HepG2 (cell line): ENCODE results near the gene YAP1. TPM values are rescaled to one million over a fixed set of nuclear protein-coding genes. Genes with fewer than 3 reads are reported as not detected.

Experiments used
- ARHGAP35 ChIP-seq: sonication (generic); formaldehyde crosslinking; IDR thresholded peaks from 2 replicates; pipeline ENCODE4 v1.9.0; 2022; ENCODE audit warnings: mild to moderate bottlenecking, inconsistent platforms, moderate library complexity, missing genetic modification reagents, borderline replicate concordance
- ATRX ChIP-seq: sonication (generic); formaldehyde crosslinking; IDR thresholded peaks from 2 replicates; pipeline ENCODE4 v1.4.0; 2020; ENCODE audit warnings: missing genetic modification reagents, borderline replicate concordance
- BRCA1 ChIP-seq: sonication (generic); formaldehyde crosslinking; IDR thresholded peaks from 2 replicates; pipeline ENCODE4 v1.4.0; 2020; ENCODE audit warnings: missing genetic modification reagents
- E2F2 ChIP-seq: sonication (generic); formaldehyde crosslinking; IDR thresholded peaks from 2 replicates; pipeline ENCODE4 v1.4.0; 2020; ENCODE audit warnings: missing genetic modification reagents, borderline replicate concordance
- EEA1 ChIP-seq: sonication (generic); formaldehyde crosslinking; IDR thresholded peaks from 2 replicates; pipeline ENCODE4 v1.5.1; 2020; ENCODE audit warnings: mild to moderate bottlenecking, missing genetic modification reagents, borderline replicate concordance
- IRF9 ChIP-seq: sonication (generic); formaldehyde crosslinking; IDR thresholded peaks from 2 replicates; pipeline ENCODE4 v1.8.0; 2022; ENCODE audit warnings: missing genetic modification reagents, mild to moderate bottlenecking, borderline replicate concordance
- KDM5A ChIP-seq: fragments of 200-600 bp; sonication (generic); IDR thresholded peaks from 2 replicates; pipeline ENCODE4 v1.7.0; 2018; ENCODE audit warnings: antibody characterized with exemption, mild to moderate bottlenecking, low read length, borderline replicate concordance
- MTA3 ChIP-seq: sonication (generic); formaldehyde crosslinking; IDR thresholded peaks from 2 replicates; pipeline ENCODE4 v1.4.0; 2020; ENCODE audit warnings: missing genetic modification reagents
- PHF8 ChIP-seq: sonication (generic); formaldehyde crosslinking; IDR thresholded peaks from 2 replicates; pipeline ENCODE4 v1.5.0; 2020; ENCODE audit warnings: missing genetic modification reagents
- SIX1 ChIP-seq: sonication (generic); formaldehyde crosslinking; IDR thresholded peaks from 2 replicates; pipeline ENCODE4 v1.4.0; 2020; ENCODE audit warnings: missing genetic modification reagents, borderline replicate concordance
- TAF1 ChIP-seq: sonication (generic); formaldehyde crosslinking; IDR thresholded peaks from 2 replicates; pipeline ENCODE4 v1.4.0; 2020; ENCODE audit warnings: missing genetic modification reagents
- TMF1 ChIP-seq: sonication (generic); formaldehyde crosslinking; IDR thresholded peaks from 2 replicates; pipeline ENCODE4 v1.8.1; 2022; ENCODE audit warnings: low read depth, missing genetic modification reagents
- ZNF20 ChIP-seq: sonication (generic); formaldehyde crosslinking; IDR thresholded peaks from 2 replicates; pipeline ENCODE4 v1.4.0; 2020; ENCODE audit warnings: mild to moderate bottlenecking, moderate library complexity, missing genetic modification reagents
- ZNF256 ChIP-seq: sonication (generic); formaldehyde crosslinking; conservative IDR thresholded peaks from 2 replicates; pipeline ENCODE4 v1.4.0; 2020; ENCODE audit warnings: missing genetic modification reagents
- ZNF431 ChIP-seq: sonication (generic); formaldehyde crosslinking; IDR thresholded peaks from 2 replicates; pipeline ENCODE4 v1.9.0; 2022; ENCODE audit warnings: missing genetic modification reagents, low read depth, mild to moderate bottlenecking, borderline replicate concordance
- polyA plus RNA-seq, 8 experiments: library from polyadenylated mRNA; depleted of rRNA in 3 of 8; stranded (reverse) in 7 of 8; unstranded in 1 of 8; fragments of >200 nt; fragmentation: Illumina TruSeq in 4 of 8; extraction: Trizol in 4 of 8; gene quantifications; 2 replicates each; pipeline versions ENCODE4 v1.2.1 to v1.2.3, GENCODE V29; 2011 to 2016; ENCODE audit warnings: low read depth in 4 of 8, missing spikeins in 1 of 8, mixed read lengths in 1 of 8; ENCODE audit not compliant: insufficient read depth in 1 of 8
- total RNA-seq, 5 experiments: library from RNA; depleted of rRNA; stranded (reverse); fragments of >200 nt; fragmentation: Illumina TruSeq; extraction: Trizol; gene quantifications; 2 replicates each; pipeline ENCODE4 v1.2.3, GENCODE V29; 2016; ENCODE audit warnings: low read depth in 1 of 5
- TF ChIP-seq, protein P1 (sequence below): IDR thresholded peaks from 2 replicates; pipeline ENCODE4 v1.6.1; 2016; ENCODE audit warnings: low read depth, control low read depth
- TF ChIP-seq, protein P2 (sequence below): sonication (generic); formaldehyde crosslinking; IDR thresholded peaks from 2 replicates; pipeline ENCODE4 v1.5.0; 2020; ENCODE audit warnings: missing genetic modification reagents, mild to moderate bottlenecking, borderline replicate concordance
- TF ChIP-seq, protein P3 (sequence below): IDR thresholded peaks from 2 replicates; pipeline ENCODE4 v1.6.1; 2016; ENCODE audit warnings: control low read depth
- TF ChIP-seq, protein P4 (sequence below): sonication (generic); formaldehyde crosslinking; IDR thresholded peaks from 2 replicates; pipeline ENCODE4 v1.4.0; 2020; ENCODE audit warnings: missing genetic modification reagents
- TF ChIP-seq, protein P5 (sequence below): sonication (generic); formaldehyde crosslinking; IDR thresholded peaks from 2 replicates; pipeline ENCODE4 v1.8.1; 2023; ENCODE audit warnings: mild to moderate bottlenecking, moderate library complexity, missing genetic modification reagents

YAP1 gene
- total and polyA plus RNA-seq, 2 of the 13 experiments (the other 11 are each of a cell fraction or from before 2014, with no cell fraction given): 59.5 to 91.0 TPM

DNA sequence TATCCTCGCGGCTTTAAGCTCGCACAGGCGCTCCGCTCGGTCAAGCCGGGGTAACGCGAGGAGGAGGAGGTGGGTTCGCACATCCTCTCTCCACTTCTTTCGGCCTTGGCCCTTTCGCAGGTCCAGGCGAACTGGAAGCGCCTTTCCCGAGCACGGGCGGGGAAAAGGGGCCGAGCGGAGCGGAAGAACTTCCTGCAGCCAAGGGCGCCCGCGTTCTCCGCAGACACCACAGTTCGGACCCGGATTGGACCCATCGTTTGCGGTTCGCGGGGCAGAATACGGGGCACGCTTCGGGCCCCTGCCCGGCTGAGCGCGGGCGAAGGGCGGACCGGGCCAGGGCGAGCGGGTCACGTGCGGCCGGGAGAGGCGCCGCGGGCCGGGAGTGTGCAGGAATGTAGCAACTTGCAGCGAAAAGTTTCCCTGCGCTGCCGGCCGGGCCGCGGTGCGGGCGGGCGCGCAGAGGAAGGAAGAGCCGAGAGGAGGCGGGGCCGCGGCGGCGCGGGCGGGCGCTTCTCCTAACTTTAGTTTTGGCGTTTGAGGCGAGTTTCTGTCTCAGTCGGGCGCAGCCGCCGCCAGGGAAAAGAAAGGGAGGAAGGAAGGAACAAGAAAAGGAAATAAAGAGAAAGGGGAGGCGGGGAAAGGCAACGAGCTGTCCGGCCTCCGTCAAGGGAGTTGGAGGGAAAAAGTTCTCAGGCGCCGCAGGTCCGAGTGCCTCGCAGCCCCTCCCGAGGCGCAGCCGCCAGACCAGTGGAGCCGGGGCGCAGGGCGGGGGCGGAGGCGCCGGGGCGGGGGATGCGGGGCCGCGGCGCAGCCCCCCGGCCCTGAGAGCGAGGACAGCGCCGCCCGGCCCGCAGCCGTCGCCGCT lies at the start of gene YAP1 (continued):
- TF ChIP-seq, protein P1, sequence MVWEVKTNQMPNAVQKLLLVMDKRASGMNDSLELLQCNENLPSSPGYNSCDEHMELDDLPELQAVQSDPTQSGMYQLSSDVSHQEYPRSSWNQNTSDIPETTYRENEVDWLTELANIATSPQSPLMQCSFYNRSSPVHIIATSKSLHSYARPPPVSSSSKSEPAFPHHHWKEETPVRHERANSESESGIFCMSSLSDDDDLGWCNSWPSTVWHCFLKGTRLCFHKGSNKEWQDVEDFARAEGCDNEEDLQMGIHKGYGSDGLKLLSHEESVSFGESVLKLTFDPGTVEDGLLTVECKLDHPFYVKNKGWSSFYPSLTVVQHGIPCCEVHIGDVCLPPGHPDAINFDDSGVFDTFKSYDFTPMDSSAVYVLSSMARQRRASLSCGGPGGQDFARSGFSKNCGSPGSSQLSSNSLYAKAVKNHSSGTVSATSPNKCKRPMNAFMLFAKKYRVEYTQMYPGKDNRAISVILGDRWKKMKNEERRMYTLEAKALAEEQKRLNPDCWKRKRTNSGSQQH (CRISPR knock-in tag): peak; percentile 64; the same call in 1 of the 2 replicates
- no peak for TF ChIP-seq ZNF20
- TF ChIP-seq, protein P2, sequence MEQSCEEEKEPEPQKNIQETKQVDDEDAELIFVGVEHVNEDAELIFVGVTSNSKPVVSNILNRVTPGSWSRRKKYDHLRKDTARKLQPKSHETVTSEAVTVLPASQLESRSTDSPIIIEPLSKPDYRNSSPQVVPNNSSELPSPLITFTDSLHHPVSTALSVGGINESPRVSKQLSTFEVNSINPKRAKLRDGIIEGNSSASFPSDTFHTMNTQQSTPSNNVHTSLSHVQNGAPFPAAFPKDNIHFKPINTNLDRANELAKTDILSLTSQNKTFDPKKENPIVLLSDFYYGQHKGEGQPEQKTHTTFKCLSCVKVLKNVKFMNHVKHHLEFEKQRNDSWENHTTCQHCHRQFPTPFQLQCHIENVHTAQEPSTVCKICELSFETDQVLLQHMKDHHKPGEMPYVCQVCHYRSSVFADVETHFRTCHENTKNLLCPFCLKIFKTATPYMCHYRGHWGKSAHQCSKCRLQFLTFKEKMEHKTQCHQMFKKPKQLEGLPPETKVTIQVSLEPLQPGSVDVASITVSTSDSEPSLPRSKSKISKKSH: no peak
- no peak for TF ChIP-seq ZNF431 (CRISPR knock-in tag)
- TF ChIP-seq ARHGAP35 (CRISPR knock-in tag): peak; percentile 85; the same call in 1 of the 2 replicates
- TF ChIP-seq, protein P3, sequence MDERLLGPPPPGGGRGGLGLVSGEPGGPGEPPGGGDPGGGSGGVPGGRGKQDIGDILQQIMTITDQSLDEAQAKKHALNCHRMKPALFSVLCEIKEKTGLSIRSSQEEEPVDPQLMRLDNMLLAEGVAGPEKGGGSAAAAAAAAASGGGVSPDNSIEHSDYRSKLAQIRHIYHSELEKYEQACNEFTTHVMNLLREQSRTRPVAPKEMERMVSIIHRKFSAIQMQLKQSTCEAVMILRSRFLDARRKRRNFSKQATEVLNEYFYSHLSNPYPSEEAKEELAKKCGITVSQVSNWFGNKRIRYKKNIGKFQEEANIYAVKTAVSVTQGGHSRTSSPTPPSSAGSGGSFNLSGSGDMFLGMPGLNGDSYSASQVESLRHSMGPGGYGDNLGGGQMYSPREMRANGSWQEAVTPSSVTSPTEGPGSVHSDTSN (CRISPR knock-in tag): no peak
- 0 out of 2 replicates have a peak, but pooled peaks have one; percentile 71 for TF ChIP-seq E2F2
- TF ChIP-seq, protein P4, sequence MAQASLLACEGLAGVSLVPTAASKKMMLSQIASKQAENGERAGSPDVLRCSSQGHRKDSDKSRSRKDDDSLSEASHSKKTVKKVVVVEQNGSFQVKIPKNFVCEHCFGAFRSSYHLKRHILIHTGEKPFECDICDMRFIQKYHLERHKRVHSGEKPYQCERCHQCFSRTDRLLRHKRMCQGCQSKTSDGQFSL (CRISPR knock-in tag): 0 out of 2 replicates have a peak, but pooled peaks have one; percentile 58
- peak; percentile 63; the same call in 1 of the 2 replicates for TF ChIP-seq IRF9 (CRISPR knock-in tag)
- no peak for TF ChIP-seq BRCA1 (CRISPR knock-in tag)
- no peak for TF ChIP-seq ZNF256 (CRISPR knock-in tag)
- no peak; the same call in 1 of the 2 replicates for TF ChIP-seq SIX1 (CRISPR knock-in tag)
- no peak for TF ChIP-seq ATRX
- peak; percentile 77 for TF ChIP-seq TAF1 (CRISPR knock-in tag)
- peak; percentile 81; the same call in 1 of the 2 replicates for TF ChIP-seq EEA1 (CRISPR knock-in tag)
- TF ChIP-seq, protein P5, sequence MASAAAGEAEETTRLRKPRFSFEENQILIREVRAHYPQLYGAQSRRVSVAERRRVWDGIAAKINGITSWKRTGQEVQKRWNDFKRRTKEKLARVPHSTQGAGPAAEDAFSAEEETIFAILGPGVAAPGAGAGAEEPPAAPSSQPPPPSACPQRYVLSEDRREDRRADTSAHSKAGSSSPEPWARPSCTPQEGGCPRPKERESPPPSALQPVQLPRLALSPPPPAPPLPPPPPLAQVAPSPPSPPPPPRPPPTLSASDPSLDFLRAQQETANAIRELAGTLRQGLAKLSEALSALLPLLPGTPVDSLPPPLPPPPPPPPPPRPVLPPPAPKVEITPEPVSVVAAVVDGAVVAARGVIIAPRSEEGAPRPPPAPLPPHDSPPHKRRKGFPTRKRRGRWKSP: peak; percentile 45; the same call in 1 of the 2 replicates
- peak; percentile 97 for TF ChIP-seq TMF1 (CRISPR knock-in tag)
- TF ChIP-seq MTA3: no peak
- TF ChIP-seq KDM5A: no peak; the same call in 1 of the 2 replicates
- peak; percentile 86 for TF ChIP-seq PHF8
